Measurements from ENCODE around the gene INPP5A. TPM values are rescaled to one million over a fixed set of nuclear protein-coding genes. Genes with fewer than 3 reads are reported as not detected.

The INPP5A gene
- total and polyA plus RNA-seq, 9 of the 15 experiments (the other 6 are each of a cell fraction or from before 2014, with no cell fraction given) = 0.66 to 11.6 (median 7.7) TPM

- POLR2A ChIA-PET = no interaction called here
- Histone ChIP-seq H3K9me1 (ENCODE audit: control insufficient read depth, insufficient read depth, low read length) (no peaks in the 10 kb centered on the region), H3K27ac (ENCODE audit: extremely low read depth, low read depth, low read length) (no peak overlapping the region), H3K4me1 (replicated peaks in 1 of 2; ENCODE audit: control insufficient read depth in 2 of 2, insufficient read depth in 2 of 2, low read length in 2 of 2) (no peaks in the 10 kb centered on the region; a peak in 1 of 5 replicates), H2AFZ (ENCODE audit: low read depth, low read length) (no peak overlapping the region), H3K79me2 (ENCODE audit: control insufficient read depth, insufficient read depth, low read length) (no peaks in the 10 kb centered on the region), H3K4me3 (no peak overlapping the region), H3K4me2 (ENCODE audit: insufficient read depth, low read length) (no peak overlapping the region), H3K9me3 (replicated peaks; ENCODE audit: control insufficient read depth, insufficient read depth, low read depth, low read length) (no peaks in the 10 kb centered on the region), H4K20me1 (replicated peaks; ENCODE audit: control insufficient read depth, insufficient read depth, low read length) (no peaks in the 10 kb centered on the region), H3K36me3 (ENCODE audit: control insufficient read depth, insufficient read depth, low read length) (no peaks in the 10 kb centered on the region), H3K27me3 (ENCODE audit: control insufficient read depth in 2 of 2, insufficient read depth in 2 of 2, low read length in 2 of 2) (no peaks in the 10 kb centered on the region), H3K9ac (ENCODE audit: insufficient read depth in 1 of 2, low read depth in 2 of 2, low read length in 2 of 2) (no peak overlapping the region)
- no TSS peak for BruUV-seq (replicated peaks)
- CTCF ChIA-PET (ENCODE audit: low intra/inter-chr PET ratio) = no interaction called here
- no peak for TF ChIP-seq MECOM (CRISPR knock-in tag; IDR thresholded peaks at IDR 0.05)
- intact Hi-C loops (cut with micrococcal nuclease) = no loop called here
- no peak for DNase-seq (ENCODE audit: extremely low read depth in 1 of 4, low spot score in 3 of 4)
- WGBS (ENCODE audit: insufficient coverage, low coverage, missing lambda C conversion rate) = 60% methylated on average over 6 of the region's 80 CpGs
- in situ Hi-C loops (cut with MboI) = no loop called here
- ATAC-seq = no peak
- no peak for FAIRE-seq
These were observed 250.1 kb downstream of the INPP5A start for GRCh38 chr10:132787495-132788179.

GRCh38 chr10:132788180-132788830 lies 250.7 kb downstream of the INPP5A start:
- H3K4me2 ChIP-seq (ENCODE audit: insufficient read depth, low read length) = no peak overlapping the region
- ATAC-seq (no peak), FAIRE-seq (no peak), DNase-seq (ENCODE audit: extremely low read depth in 1 of 4, low spot score in 3 of 4) (no peak)
- no peak overlapping the region for H2AFZ ChIP-seq (ENCODE audit: low read depth, low read length)
- no peaks in the 10 kb centered on the region for H4K20me1 ChIP-seq (replicated peaks; ENCODE audit: control insufficient read depth, insufficient read depth, low read length)
- ChIA-PET CTCF (ENCODE audit: low intra/inter-chr PET ratio) (no interaction called here), POLR2A (no interaction called here)
- no peak overlapping the region for H3K27ac ChIP-seq (ENCODE audit: extremely low read depth, low read depth, low read length)
- WGBS (ENCODE audit: insufficient coverage, low coverage, missing lambda C conversion rate) = no CpG with 5 or more reads among the region's 79 CpGs
- no peaks in the 10 kb centered on the region for H3K36me3 ChIP-seq (ENCODE audit: control insufficient read depth, insufficient read depth, low read length)
- in situ Hi-C loops (cut with MboI) (no loop called here), intact Hi-C loops (cut with micrococcal nuclease) (no loop called here)
- no peaks in the 10 kb centered on the region; a peak in 1 of 5 replicates for H3K4me1 ChIP-seq (replicated peaks in 1 of 2; ENCODE audit: control insufficient read depth in 2 of 2, insufficient read depth in 2 of 2, low read length in 2 of 2)
- H3K9ac ChIP-seq (ENCODE audit: insufficient read depth in 1 of 2, low read depth in 2 of 2, low read length in 2 of 2) = no peak overlapping the region
- H3K9me1 ChIP-seq (ENCODE audit: control insufficient read depth, insufficient read depth, low read length) = no peaks in the 10 kb centered on the region
- H3K4me3 ChIP-seq = no peak overlapping the region
- no peaks in the 10 kb centered on the region for H3K9me3 ChIP-seq (replicated peaks; ENCODE audit: control insufficient read depth, insufficient read depth, low read depth, low read length)
- BruUV-seq (replicated peaks) = no TSS peak
- no peak for TF ChIP-seq SNAPC5 (CRISPR knock-in tag; IDR thresholded peaks at IDR 0.05)
- TF ChIP-seq LARP7 (IDR thresholded peaks at IDR 0.05) = no peak
- H3K79me2 ChIP-seq (ENCODE audit: control insufficient read depth, insufficient read depth, low read length) = no peaks in the 10 kb centered on the region
- no peaks in the 10 kb centered on the region; a peak in 1 of 5 replicates for H3K27me3 ChIP-seq (ENCODE audit: control insufficient read depth in 2 of 2, insufficient read depth in 2 of 2, low read length in 2 of 2)

Measured in K562 (cell line).